ENCODE results near the gene TNS3. TPM values are rescaled to one million over a fixed set of nuclear protein-coding genes. Genes with fewer than 3 reads are reported as not detected.

The TNS3 gene
- total and polyA plus RNA-seq, 10 of the 15 experiments (the other 5 are each of a cell fraction or from before 2014, with no cell fraction given), result 0.27 to 2.7 (median 0.79) TPM

DNA sequence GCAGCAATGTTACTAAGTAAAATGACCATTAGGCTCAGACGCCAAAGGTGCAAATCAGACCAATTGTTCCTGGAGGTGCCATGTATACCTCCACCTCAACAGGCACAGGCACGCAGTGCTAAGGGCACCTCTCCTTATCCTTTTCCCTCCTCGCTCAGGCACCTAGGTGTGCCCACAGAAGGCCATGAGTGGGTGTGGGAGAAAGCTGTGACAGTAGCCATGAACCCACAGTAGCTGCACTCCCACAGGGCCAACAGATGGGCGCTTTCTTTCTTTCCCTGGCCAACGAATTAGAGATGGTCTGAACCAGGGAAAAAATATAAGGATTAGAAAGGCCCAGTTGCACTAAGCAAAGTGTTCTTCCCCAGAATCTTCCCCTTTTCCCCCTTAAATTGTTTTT is 15.5 kb upstream of the TNS3 start:
- Histone ChIP-seq H3K79me2 (ENCODE audit: control insufficient read depth, insufficient read depth, low read length) (no peaks in the 10 kb centered on the region), H3K4me3 (no peak overlapping the region), H3K27me3 (replicated peaks in 1 of 2; ENCODE audit: control insufficient read depth in 2 of 2, insufficient read depth in 2 of 2, low read length in 1 of 2) (no peaks in the 10 kb centered on the region), H4K20me1 (ENCODE audit: control insufficient read depth, insufficient read depth) (no peaks in the 10 kb centered on the region), H3K4me2 (ENCODE audit: control insufficient read depth, insufficient read depth) (no peak overlapping the region), H3K36me3 (ENCODE audit: control insufficient read depth in 2 of 2, insufficient read depth in 2 of 2, low read length in 1 of 2) (no peaks in the 10 kb centered on the region), H2AFZ (ENCODE audit: control insufficient read depth, low read depth, low read length) (no peak overlapping the region), H3K27ac (ENCODE audit: control insufficient read depth, insufficient read depth) (no peak overlapping the region), H3K9me3 (replicated peaks; ENCODE audit: control insufficient read depth, insufficient read depth, low read length) (peaks cover 7% of the 10 kb centered on the region; the same call in 2 of the 3 replicates), H3K4me1 (ENCODE audit: control insufficient read depth, insufficient read depth, low read length) (peaks cover 16% of the 10 kb centered on the region), H3K9ac (ENCODE audit: control insufficient read depth, insufficient read depth, low read length) (no peak overlapping the region)
- intact Hi-C loops (cut with micrococcal nuclease; ENCODE audit: unreplicated experiment), result no loop called here
- ChIA-PET POLR2A (interaction anchor here (0.6 kb wide), 1 partner anchor 37 kb away, joined by 5 read pairs; no protein-coding TSS in a partner anchor), CTCF (no interaction called here), RAD21 (ENCODE audit: unreplicated experiment) (no interaction called here), SMC1A (ENCODE audit: uncharacterized antibody, unreplicated experiment) (no interaction called here)
- 39% methylated on average over 5 of the region's 5 CpGs for WGBS (ENCODE audit: insufficient coverage, insufficient replicate concordance, low lambda C conversion rate, missing lambda C conversion rate)
- in situ Hi-C loops (cut with MboI), result no loop called here
- FAIRE-seq, result no peak
- no peak for DNase-seq (ENCODE audit: low read depth, low spot score)
- no peak for ATAC-seq
- no peak for TF ChIP-seq ZNF384 (IDR thresholded peaks at IDR 0.05; ENCODE audit: borderline replicate concordance, low read depth, low read length)
- no peak for TF ChIP-seq SREBF1 (IDR thresholded peaks at IDR 0.05; ENCODE audit: low read length)
- TF ChIP-seq CREM (IDR thresholded peaks at IDR 0.05; ENCODE audit: low read depth), result no peak
- TF ChIP-seq PKNOX1 (IDR thresholded peaks at IDR 0.05), result no peak
- TF ChIP-seq CTCF (IDR thresholded peaks at IDR 0.05 in 2 of 3, conservative IDR thresholded peaks at IDR 0.05 in 1 of 3; ENCODE audit: control insufficient read depth in 2 of 3, extremely low read depth in 1 of 3, insufficient read depth in 1 of 3, low read depth in 3 of 3, low read length in 3 of 3), result no peak
- TF ChIP-seq FOXK2 (IDR thresholded peaks at IDR 0.05), result no peak
- no peak for TF ChIP-seq TCF7 (IDR thresholded peaks at IDR 0.05; ENCODE audit: borderline replicate concordance)
- no peak for TF ChIP-seq SMC3 (IDR thresholded peaks at IDR 0.05; ENCODE audit: borderline replicate concordance, low read length)
- no peak for TF ChIP-seq NFYB (IDR thresholded peaks at IDR 0.05; ENCODE audit: insufficient read depth, low read depth, low read length)
- TF ChIP-seq EP300 (IDR thresholded peaks at IDR 0.05; ENCODE audit: borderline replicate concordance in 1 of 2, control insufficient read depth in 1 of 2, low read depth in 2 of 2, low read length in 2 of 2), result no peak
- TF ChIP-seq ZNF622 (IDR thresholded peaks at IDR 0.05), result no peak
- no peak for TF ChIP-seq NR2F1 (conservative IDR thresholded peaks at IDR 0.05)
- no peak for TF ChIP-seq NRF1 (conservative IDR thresholded peaks at IDR 0.05; ENCODE audit: low read depth, low read length)
- TF ChIP-seq HDAC2 (IDR thresholded peaks at IDR 0.05), result no peak
- no peak for TF ChIP-seq ZNF592 (IDR thresholded peaks at IDR 0.05)
- BruUV-seq (replicated peaks), result no TSS peak

All from GM12878 (cell line).